HG03095 (cell line): ENCODE measurements around the gene PDCD6IP.
"Not testable (repeated sequence)": the region's sequence is repeated elsewhere in the genome, so short reads cannot be mapped to it uniquely, and the experiment has no call there.

Experiments used
- ATAC-seq: cut with Tn5 transposase; IDR thresholded peaks from one replicate; pipeline ENCODE4 v1.9.1; 2021; ENCODE audit warnings: moderate library complexity; ENCODE audit not compliant: unreplicated experiment

Gene PDCD6IP, protein sequence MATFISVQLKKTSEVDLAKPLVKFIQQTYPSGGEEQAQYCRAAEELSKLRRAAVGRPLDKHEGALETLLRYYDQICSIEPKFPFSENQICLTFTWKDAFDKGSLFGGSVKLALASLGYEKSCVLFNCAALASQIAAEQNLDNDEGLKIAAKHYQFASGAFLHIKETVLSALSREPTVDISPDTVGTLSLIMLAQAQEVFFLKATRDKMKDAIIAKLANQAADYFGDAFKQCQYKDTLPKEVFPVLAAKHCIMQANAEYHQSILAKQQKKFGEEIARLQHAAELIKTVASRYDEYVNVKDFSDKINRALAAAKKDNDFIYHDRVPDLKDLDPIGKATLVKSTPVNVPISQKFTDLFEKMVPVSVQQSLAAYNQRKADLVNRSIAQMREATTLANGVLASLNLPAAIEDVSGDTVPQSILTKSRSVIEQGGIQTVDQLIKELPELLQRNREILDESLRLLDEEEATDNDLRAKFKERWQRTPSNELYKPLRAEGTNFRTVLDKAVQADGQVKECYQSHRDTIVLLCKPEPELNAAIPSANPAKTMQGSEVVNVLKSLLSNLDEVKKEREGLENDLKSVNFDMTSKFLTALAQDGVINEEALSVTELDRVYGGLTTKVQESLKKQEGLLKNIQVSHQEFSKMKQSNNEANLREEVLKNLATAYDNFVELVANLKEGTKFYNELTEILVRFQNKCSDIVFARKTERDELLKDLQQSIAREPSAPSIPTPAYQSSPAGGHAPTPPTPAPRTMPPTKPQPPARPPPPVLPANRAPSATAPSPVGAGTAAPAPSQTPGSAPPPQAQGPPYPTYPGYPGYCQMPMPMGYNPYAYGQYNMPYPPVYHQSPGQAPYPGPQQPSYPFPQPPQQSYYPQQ

DNA sequence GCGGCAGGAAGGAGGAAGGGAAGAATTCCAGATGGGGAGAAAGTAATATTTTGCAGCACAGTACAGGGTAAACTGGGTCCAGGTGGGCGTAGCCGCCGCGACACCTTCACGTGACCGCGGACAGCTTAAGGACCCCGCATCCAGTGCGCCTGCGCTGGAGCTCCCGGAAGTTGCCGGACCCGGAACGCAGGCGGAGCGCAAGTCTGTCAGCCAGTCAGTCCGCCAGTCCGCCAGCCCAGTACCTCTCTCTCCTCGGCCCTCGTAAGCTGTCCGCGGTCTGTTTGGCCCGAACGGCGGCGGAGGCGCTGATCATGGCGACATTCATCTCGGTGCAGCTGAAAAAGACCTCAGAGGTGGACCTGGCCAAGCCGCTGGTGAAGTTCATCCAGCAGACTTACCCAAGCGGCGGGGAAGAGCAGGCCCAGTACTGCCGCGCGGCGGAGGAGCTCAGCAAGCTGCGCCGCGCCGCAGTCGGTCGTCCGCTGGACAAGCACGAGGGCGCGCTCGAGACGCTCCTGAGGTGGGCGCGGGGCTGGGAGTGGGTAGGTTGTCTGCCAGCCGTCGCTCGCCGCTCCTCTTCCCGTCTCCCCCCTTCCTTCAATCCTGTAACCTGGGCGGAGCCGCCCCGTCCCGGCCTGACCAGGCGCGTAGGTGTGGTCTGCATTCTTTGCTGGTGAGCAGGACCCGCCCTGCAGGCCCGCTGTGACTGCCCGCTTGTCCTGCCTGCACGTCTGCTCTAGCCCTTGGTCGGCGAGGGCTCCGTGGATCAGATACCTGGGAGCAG, at the start of gene PDCD6IP:
Gene PDCD6IP, plus strand, starts transcription at position 213 of the 784 bp plus-strand sequence. Its CDS starts 99 bp downstream, at position 312.
- ATAC-seq = peak; percentile 81

DNA sequence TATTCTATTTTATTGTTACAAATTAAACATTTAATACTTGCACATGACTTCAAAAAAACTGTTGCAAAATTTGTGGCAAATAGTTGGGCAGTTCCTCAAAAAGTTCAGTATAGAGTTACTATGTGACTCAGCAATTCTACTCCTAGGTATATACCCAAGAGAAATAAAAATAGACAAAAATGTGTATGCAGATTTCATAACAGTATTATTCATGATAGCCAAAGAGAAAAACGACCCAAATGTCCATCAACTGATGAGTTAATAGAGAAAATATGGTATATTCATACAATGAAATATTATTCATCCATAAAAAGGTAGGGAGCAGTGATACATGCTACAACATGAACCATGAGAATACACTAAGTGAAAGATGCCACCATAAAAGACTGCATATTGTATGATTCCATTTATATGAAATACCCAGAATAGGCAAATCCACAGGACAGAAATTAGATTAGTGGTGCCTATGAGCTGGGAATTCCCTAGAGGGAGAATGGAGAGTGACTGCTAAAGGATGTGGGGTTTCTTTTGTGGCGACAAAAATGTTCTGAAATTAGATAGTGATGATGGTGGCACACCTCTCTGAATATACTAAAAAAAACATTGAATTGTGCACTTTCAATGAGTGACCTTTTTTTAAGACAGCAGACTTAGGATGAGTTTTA, 48.8 kb upstream of the PDCD6IP start:
- no peak for ATAC-seq

DNA sequence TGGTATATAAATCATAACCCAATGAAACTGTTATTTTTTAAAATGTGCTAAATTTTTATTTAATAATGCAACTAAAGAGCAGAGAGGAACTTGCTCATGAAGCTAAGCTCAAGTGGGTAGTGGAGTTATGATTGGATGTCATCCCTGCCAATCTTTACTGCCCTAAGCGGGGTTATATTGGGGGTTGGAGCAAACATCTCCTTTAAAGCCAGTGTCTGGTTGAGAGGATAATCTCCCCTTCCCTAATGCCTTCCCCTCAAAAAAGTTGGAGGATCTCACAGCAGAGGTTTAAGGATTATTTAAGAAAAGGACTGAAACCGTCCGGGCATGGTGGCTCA, 48.2 kb upstream of the PDCD6IP start:
- ATAC-seq = no peak

DNA sequence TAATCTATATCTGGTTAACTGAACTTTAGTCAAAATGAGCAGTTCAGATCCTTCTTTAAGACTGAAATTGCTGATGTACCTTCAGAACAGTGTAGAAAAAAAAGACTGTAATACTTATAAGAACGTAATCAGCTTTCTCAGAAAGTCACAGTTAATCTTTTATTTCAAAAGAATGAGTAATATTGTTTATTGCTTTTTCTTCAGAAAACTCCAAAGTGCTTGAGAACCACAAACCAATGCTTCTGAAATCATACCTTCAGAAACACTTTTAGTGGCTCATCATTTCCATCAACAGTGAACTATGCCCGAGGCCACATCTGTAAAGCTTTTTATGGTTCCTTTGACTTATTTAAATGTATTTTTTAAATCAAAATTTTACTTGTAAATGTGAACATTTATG, 47.1 kb upstream of the PDCD6IP start:
- no peak for ATAC-seq

DNA sequence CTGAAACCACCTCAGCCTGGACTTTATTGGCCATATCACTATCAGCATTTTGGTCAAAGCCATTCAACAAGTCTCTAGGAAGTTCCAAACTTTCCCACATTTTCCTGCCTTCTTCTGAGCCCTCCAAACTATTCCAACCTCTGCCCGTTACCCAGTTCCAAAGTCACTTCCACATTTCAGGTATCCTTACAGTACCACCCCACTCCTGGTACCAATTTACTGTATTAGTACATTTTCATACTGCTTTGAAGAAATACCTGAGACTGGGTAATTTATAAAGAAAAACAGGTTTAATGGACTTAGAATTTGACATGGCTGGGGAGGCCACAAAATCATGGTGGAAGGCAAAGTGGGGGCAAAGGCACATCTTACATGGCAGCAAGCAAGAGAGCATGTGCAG, 44.0 kb upstream of the PDCD6IP start:
- not testable (repeated sequence) for ATAC-seq

DNA sequence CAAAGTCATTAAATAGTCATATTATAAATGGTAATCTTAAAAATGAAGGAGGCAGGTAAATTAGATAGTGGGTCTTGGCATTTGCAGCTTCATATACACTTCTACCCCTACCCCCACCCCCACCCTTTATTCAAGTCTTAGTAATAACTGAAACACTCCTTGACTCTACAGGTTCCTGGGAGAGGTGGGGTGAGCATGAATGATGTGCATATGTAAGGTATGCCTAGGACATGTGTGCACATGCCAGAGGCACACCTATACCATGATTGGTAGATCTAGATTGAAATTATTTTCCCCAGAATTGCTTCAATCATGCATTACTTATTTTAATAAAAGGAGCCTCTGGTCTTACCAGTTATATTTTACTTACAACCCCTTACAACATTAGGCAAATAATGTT, 40.1 kb upstream of the PDCD6IP start:
- ATAC-seq = no peak

DNA sequence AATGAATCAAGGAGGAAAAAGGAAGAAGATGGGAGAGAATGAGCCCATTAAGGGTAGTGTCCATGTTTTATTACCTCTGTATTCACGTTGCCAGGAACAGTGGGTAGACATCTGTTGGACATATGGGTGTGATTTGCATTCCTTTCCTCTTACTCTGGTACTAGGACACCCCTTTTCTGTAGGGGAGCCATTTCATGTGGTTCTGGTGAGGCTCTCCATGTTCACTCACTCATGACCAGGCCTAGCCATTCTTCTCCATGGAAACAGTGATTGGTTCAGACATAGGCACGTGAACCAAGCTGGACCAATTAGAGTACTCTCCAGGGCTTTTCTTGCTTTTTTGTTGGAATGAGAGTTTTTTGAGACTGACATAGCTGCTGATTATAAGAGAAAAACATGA, 39.6 kb upstream of the PDCD6IP start:
- no peak for ATAC-seq

DNA sequence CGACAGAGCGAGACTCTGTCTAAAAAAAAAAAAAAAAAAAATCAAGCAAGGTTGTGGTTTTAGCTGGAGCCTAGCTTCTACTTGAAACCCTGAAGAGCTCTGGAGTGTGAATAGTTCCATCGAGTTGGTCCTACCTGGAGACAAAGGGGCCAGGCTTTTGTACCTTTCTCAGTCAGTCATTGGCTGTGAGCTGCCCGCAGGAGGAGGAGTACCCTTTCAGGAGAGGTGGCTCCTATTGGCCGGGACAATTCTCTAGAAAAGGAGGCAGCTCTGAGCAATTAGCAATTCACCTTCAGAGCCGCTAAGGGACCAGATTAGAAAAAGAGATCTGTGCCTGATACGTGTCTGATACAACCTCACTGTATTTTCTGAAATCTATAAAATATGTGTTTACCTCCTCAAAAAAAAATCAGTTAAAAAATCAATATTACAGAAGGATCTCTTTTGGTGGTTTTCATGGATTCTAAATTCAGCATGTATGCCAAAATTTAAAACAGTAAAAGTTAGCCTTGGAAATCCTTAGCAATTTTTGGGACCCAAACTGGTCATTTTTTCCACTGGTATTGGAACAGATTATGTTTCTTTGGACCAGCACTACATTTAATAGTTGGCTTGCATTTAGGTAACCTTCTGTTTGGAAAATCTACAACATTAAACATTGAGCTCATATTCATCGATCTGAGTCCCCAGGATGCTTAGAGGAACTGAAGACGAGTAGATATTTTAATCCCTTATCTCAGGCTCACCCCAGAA, 29.7 kb upstream of the PDCD6IP start:
- ATAC-seq = no peak

DNA sequence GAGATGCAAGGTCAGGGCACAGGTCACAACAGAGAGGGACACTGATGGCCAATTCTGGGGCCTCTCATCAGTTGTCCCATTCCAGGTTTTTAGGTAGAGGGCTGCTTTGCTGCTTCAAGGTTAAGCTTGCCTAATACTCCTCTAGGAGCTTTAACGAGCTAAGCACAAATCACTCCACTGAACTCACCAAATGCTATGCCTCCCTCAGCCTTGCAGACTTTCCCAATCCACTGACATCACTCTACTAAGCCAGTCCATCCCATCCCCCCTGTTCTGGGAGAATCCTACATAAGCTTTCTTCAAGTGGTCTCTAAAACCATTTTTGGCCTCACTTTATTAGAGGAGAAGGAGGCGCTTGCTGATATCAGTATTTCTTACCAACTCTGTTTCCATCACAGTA, 24.8 kb upstream of the PDCD6IP start:
- no peak for ATAC-seq

DNA sequence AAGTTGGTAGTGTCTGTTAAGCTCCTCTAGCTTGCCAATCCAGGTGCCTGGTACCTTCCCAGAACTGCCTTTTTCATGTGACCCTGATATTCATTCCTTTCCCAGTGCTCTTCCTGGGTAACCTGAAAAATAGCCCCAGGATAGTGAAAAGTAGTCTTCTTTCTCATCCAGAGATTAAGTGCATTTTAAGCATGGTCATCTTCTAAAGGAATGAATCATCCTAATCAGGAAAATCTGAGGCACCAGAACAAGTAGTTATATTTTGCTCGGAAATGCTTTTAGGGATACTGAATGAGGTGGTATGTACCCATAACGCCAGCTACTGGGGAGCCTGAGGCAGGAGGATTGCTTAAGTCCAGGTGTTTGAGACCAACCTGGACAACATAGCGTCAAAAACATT, 23.1 kb upstream of the PDCD6IP start:
- no peak for ATAC-seq

DNA sequence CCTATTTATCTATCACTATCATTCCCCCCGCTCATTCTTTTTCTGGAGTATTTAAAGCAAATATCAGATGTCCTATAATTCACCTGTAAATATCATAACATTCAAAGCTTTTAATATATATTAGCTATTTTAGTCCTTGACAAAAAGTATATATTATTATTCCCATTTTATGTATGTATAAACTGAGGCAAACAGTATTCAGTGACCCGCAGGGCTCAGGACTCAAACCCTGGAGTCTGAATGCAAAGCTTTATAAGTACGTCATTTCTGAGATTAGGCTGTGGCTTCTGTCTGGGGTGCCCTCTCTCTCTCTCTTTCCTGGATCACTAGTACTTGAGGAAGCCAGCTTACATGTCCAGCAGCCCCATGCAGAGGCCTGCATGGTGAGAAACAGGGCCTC, 20.4 kb upstream of the PDCD6IP start:
- no peak for ATAC-seq

DNA sequence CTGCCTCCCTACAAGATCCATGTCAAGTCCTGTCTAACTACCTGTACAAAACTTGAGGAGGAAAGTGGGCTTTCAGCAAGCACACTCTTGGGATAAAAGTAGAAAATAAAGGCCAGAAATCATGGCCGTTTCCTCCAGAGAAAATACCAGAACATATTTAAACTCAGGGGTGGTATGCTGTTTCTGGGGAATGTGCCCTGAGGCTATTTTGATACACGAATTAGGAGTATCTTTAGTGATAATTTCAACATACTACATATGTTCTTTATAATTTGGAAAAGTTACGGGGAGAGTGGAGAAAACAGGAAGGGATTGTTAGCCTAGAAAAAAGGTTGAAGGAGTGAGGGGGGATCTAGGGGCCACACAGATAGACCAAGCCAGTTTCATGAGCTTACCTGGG, 18.7 kb upstream of the PDCD6IP start:
- ATAC-seq = no peak

DNA sequence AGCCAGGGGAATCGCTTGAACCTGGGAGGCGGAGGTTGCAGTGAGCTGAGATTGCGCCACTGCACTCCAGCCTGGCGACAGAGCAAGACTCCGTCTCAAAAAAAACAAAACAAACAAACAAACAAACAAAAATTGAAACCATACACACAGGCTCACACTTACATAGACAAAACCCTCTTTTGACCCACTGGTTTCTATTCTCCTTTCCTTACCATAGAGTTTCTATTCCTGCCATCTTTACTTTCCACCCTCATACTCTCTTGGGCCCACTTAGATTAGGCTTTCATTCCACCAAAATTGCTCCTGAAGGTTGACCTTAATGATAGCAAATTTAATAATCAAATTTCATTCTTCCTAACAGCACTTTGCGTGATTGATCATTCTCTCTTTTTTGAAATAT, 17.0 kb upstream of the PDCD6IP start:
- not testable (repeated sequence) for ATAC-seq

DNA sequence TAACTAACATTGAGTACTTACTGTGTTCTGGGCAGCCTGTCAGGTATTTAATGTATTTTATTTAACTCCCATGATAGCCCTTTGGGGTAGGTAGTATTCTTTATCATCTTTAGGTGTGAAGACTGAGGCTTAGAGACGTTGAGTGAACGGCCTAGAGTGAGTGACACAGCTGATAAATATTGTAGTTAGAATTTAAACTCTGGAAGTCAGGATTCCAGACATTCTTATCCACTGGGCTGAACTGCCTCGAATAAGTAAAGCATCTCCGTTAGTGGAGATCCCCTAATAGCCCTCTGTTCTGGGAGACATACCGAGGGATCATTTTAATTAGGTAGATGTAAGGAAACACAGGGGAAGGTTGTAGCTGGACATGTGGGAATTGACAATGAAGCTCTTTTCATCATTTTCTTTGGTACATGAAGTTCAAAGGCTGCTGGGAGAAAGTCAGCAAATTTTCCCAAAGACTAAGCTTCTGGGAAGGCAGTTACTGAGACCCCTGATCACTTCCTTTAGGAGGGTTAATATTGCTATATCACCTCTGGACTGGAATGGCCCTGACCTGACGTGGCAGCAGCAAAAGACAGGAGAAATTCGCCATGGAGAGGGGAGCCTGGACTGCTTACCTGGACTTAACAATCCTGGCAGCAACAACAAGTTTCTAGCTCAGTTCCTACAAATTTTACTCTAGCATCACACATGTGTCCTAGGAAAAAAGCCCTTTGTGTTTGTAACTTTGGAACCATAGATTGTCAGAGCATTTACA, 11.7 kb upstream of the PDCD6IP start:
- ATAC-seq = no peak

DNA sequence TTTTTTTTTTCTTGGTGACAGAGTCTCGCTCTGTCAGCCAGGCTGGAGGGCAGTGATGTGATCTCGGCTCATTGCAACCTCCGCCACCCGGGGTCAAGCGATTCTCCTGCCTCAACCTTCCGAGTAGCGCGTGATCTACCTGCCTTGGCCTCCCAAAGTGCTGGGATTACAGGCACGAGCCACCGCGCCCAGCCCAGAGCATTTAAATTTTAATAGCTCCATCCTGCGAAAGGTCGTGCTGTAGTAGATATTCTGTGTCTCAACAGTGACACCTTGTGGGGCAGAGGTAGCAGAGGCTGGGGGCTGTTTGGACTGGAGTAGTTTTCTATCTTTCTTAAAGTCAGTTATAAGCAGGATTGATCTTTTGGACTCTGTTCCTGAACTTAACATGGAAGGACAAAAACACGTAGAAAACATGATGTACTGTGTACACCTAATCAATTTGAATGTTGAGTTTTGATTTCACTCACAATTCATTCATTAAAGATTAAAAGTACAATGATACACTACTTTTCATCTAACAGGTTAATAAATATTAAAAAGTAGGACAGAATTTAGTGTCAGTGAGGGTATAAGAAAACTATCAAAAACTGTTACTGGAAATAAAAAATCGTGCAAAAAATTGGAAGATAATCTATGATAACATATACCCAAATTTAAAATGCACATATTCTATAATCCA, 11.0 kb upstream of the PDCD6IP start:
- peak; percentile 82 for ATAC-seq

DNA sequence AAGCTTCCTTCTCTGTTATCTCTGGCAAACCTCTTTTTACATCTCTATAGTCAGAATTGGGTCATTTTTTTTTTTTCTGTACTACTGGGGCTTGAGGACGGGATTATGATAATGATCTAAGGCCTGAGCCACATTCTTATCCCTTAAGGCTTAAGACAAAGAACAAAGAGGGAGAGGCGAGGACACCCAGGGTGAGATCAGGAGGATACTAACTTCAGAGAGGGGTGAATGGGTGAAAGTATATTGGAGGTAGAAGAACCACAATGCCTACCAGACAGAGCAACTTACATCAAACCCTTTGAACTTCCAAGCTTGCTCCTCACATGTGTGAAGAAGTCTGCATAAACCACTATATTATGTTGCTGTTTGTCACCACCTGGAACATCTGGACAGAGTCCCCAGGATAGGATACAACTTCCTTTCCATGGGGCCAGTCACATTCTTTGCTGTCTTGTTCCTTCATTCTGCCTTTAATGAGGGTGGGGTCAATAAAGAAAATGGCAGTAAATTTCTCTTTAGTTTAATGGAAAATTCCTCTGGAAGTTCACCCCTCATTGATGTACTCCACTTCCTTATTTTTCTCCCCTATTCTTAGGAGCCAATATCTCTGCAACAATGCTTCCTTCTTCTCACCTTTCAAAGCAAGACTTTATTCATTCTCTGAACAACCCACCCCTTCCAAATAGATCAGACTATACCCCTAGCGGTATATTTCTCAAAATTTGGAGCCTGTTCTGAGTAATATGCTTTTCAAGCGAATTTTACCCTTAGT, 9.1 kb upstream of the PDCD6IP start:
- no peak for ATAC-seq

DNA sequence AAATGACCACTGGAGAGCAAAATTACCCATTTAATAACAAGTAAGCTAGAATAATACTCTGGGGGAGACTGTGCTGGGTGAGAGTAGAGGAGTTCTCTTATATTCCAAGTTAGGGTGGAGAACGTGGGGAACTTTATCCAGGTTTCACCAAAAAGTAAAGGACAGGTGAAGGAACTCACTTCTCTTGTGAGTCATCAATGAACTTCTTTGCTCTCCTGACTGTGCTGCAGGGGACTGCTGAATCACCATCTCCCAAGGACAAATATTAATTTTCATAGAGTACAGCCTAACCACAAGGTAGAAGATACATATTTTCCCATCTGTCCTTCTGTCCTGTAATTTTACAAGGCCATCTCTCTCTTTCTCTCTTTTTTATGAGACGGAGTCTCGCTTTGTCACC, 8.3 kb upstream of the PDCD6IP start:
- no peak for ATAC-seq
